ENCODE results near the gene CFAP100.

CFAP100 gene

DNA sequence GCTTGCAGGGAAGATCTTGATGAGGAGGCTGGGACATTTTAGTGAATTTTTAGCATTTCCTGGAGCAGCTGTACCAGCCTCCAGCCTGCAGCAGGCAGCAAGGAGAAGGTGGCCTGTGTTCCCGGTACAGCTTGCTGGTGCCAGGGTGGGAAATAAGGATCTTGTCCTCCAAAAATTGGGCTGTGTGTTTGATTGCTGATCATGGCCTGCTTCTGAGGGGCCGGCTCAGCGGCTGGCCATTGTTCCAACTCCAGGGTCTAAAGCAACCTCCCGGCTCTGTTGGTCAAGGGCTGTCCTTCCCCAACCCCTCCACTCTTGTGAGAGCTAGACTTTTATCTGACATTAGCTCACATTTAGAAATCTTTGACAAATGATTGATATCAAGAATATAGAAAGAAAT lies 5.0 kb downstream of the CFAP100 start:
- no peak for DNase-seq (ENCODE audit: low read depth, low spot score)

DNA sequence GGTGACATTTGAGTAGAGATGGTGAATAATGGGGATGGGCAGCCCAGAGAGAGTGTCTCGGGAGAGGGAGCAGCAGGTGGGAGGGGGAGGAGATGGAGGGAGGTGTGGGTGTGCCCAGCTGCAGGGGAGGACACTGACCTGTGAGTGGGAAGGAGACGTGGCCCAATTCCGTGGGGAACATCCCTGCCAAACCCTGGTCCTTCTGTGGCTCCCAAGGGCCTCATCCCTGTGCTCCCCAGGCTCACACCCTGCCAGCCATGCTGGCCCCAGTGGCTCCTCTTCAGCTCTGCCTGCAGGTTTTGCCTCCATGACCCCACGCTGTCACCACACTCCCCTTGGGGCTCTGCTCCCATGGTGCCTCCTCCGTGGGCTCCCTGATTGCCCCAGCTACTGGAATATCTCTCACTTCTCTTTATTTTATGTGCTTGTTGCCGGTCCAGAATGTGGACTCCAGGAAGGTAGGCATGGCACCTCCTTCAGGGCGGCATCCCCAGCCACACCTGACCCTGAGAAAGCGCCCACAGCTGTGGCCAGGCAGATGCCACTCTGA lies 7.0 kb downstream of the CFAP100 start:
- no peak for DNase-seq (ENCODE audit: low read depth, low spot score)

DNA sequence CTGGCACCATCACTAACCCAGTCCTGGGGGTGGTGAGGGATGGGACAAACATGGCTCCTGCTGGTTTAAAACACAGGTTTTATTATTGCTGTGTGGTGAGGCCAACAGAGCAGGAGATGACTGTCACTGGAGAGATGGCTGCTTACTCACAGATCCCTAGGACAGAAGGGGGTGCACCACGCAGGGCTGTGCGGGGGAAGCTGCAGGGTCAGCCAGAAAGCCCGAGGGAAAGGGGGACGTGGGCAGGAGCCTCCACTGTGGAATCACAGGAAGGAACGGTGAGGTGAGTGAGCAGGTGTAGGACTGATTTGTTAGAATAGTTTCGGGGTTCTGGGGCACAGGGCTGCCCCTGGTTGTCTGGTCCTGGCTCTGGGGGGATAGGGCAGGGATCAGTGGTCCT lies 7.5 kb downstream of the CFAP100 start:
- no peak for DNase-seq (ENCODE audit: low read depth, low spot score)

DNA sequence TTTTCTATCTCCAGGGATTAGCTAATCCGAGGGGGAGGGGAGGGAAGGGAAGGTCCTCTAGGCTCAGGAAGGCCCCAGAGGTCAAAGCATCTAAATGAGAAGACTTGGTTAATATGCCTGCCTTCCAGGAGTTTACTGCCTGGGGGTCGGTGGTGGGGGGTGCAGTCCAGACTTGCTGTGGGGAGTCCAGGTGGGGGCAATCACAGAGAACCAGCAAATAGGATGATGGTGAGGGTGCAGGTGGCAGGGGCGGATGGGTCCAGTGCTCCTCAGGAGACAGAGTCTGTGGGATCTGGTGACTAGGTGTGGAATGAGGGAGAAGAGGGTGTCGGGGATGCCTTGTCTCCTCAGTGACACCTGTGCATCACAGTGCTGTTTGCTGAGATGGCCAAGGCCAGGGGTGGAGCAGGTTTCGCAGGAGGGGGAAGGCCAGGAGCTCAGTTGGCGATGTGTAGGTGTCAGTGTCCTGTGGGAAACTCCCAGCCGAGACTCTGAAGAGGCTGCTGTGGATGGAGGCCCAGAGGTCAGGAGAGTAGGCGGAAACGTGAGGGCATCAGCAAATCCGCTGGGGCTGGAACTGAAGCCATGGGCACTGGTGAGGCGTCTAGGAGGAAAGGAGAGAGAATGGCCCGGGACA lies 8.1 kb downstream of the CFAP100 start:
- no peak for DNase-seq (ENCODE audit: low read depth, low spot score)

DNA sequence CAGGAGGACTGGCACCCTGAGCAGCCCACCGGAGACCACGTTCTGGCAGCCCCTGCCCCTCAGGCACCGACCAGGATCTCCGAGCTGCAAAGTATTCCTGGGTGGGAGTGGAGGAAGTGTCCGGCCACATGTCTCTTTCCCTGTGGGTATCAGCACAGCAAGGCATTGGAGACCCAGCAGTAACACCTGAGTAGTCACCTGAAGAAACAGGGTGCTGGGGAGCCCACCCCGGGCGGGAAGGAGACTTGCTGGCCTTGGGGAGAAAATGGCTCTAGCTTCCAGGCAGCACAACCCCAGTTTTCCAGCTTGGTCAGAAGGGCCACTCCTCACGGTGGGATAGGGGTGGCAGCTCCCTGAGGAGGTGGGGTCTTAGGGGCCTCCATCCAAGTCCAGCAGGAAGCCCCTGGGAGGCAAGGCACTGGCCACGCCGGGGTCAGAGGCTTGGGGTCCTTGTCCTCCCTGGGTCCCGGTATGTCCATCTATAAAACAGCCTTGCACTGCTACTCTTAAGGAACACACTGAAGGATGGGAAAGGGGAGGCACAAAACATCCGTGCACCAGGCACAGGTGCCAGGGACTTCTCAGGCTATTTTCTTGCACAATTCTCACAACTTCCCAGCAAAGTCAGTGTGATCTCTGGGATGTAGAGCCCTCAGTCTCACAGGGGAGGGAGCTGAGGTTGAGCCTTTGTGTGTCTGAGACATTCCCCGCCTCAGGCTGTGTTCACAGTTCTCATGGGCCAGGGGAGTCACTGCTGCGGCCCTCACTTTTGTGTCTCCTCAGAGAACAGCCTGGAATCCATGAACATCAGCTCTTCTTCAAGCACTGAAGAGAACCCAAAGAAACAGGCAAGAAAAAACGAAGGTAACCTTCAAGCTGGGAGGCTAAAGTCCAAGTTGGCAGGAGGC lies 11.9 kb downstream of the CFAP100 start:
- no peak for DNase-seq (ENCODE audit: low read depth, low spot score)

DNA sequence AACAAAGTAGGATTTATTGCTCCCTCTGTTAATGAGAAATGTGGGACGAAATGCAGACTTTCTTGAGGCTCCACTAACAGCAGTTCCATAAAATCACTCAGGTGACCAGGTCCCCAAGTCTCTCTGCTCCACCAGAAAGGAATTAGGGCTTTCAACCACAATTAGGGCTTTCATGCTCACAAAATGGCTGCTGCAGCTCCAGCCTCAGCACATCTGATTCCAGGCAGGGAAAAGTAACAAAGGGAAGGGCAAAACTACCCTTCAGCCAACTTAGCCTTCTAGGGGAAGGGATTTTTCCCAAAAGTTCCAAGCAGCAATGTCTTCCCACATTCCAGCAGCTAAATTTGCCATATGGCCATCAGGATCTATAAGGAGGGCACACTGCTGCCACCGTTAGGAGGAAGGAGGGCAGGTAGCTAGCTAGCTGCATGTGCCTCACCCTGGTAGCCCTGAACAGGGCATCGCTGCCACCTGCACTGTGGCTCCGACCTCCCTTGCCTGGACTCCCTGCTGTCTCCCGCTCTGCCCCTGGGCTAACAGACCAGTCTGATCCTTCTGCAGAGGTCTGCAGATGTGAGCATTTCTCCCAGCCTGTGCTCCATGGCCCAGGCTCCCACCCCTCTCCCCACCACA lies 12.8 kb downstream of the CFAP100 start:
- DNase-seq (ENCODE audit: low read depth, low spot score), result no peak

DNA sequence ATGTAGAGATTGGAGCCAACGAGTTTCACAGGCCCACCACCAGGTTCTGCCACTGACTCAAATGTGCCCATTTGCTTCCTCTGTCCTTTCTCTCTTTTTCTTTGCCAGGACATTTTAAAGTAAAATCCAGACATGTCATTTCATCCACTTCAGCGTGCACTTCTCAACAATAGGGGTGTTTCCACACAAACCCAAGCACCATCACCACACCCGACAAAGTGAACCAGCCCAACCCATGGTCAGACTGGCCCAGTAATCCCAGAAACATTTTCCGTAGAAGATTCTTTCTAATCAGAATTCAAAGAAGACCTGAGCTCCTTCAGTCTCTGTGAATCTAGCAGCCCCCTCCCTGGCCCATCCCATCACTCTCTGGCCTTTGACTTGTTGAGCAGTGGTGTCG lies 13.4 kb downstream of the CFAP100 start:
- no peak for DNase-seq (ENCODE audit: low read depth, low spot score)

DNA sequence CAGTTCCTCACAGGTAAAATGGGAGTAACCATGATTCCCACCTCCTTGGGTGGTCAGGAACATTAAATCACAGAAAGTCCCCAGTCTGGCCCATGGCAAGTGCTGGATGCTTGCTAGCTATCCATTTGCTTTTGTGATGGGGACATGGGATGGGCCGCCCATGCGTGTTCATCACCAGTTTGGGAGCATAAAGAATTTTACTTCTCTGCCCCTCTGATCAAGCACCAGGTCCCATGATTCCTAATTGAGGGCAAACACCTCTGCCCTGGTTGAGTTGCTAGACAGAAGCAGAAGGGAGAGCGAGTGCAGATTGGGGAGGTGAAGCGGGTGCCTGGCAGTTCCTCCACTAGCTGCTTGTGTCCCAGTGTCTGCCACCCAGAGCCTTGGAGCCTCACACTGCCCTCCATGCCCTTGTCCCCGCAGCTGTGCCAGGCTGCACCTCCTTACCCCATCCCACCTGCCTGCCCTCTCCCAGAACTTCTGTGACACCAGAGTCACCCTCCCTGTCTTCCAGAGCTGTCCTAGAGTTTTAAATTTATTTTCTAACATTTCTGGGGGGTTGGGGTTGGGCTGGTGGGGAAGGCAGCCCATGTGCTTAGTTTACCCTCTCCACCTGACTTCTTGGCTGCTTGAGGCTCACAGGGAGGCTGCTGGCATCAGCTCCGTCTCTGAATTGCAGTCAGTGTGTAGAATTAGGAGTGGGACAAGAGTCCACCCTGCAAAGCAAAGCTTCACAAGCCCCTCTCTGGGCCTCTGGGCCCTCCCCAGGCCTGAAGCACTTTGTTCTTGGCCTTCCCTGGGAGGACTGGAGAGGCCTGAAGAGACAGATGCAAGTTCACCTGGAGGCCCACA lies 18.4 kb downstream of the CFAP100 start:
- DNase-seq (ENCODE audit: low read depth, low spot score), result no peak

DNA sequence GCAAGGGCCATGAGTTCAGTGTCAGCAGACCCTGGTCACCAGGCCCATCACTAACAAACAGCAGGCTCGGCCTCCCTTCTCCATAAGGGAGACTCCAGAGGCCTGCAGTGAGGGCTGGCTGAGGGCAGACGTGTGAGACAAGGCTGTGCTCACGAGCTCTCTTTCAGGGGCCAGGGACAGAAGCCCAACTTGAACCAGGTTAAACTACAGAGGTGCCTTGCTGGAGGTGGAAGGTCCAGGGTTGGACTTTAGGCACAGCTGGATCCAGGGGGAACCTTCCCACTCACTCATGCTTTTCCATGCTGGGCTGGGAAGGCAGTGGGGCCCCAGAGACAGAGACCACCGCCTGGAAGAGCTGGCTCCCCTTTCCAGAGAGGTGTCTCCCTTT lies 19.0 kb downstream of the CFAP100 start:
- DNase-seq (ENCODE audit: low read depth, low spot score), result no peak

DNA sequence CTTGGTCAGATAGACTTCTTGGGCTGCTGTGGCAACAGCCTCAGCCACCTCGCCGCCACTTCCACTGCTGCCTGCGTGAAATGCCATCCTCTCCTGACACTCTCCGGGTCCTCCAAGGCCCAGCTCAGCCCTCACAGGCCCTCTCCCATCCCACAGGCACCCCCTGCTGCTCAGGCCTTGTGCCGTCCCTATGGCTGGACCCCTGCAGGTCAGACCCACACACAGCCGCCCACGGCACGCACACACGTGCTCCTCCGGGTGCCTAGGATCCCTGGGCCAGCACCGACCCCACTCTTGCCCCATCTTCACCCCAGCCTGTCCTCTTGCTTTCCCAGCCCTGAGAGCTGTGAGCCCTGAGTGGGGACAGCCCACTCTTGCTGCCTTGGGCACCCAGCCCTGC lies 19.7 kb downstream of the CFAP100 start:
- no peak for DNase-seq (ENCODE audit: low read depth, low spot score)

DNA sequence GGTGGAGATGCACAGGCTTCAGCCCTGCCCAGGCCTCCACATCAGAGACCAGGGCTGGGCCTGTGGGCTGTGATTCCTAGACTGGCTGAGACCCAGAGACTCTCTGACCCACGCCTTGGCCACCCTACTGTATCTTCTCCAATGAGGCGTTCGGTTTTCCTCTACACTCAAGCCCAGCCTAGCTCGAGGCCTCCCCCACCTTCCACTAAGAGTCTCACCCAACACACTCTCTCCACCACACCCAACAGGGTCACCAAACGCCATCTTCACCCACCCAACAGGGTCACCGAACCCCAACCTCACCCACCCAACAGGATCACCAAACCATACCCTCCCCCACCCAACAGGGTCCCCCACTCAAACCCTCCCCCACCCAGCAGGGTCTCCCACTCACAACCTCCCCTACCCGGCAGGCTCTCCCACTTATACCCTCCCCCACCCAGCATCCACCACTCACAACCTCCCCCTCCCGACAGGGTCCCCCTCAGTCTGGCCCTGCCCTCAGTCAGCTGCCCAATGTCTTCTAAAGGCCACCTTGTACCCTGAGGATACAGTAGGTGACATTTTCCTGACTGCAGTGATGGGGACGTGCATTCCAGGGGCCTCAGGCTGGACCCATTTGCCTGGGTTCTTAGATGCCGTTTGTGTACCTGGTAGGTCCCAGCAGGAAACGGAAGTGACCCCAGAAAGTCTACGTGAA lies 20.4 kb downstream of the CFAP100 start:
- DNase-seq (ENCODE audit: low read depth, low spot score), result no peak

DNA sequence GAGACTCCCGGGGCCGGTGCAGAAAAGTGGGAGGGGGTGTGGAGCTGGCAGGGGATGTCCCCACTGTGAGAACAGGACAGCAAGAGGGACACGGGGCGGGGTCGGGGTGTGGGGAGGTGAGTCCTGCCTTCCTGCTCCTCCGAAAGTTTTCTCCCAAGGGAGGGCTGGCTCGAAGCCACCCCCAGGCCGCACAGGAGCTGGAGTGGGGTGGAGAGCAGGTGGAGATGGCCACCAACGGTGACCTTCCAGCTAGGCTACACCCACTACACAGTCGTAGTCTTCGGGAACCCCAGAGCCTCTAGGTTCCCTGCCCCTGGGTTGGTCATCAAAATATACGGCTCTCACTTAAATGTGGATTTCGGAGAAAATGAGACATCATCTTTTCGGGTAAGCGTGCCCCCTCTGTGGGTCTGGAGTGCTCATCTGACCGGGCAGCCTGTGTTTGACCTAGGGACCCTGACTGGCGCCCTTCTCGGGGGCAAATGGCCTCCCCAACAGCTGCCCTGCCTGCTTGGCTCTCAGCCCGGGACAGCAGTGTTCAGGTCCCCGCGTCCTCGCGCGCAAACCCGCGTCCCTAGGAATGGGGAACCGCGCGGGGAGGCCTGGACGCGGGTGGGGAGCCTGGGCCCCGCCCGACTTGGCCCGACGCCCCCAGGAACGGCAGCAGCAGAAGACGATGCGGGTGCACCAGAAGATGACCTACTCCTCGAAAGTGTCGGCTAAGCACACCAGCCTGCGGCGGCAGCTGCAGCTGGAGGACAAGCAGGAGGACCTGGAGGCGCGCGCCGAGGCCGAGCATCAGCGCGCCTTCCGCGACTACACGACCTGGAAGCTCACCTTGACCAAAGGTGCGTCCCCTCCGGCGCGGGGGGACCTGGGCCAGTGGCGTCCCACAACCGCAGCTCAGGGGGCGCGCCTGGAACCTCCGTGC lies 21.2 kb downstream of the CFAP100 start:
- no peak for DNase-seq (ENCODE audit: low read depth, low spot score)

DNA sequence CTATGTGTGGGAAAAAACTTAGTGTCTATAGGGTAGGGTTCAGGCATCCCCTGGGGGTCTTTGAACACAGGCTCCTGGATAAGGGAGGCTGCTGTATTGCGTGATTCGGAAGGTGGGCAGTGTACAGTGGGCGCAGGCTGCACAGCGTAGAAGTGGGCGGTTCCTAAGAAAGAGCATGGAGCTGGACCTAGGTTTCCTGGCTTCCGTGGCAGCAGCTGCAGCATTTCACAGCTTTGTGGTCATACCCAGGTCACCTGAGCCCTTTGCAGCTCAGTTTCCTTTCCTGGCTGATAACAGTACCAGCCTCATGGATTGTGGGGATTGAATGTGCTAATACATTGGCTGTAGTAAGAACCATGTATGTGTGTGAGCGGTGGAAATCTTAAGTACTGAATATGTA lies 22.2 kb downstream of the CFAP100 start:
- DNase-seq (ENCODE audit: low read depth, low spot score), result no peak

DNA sequence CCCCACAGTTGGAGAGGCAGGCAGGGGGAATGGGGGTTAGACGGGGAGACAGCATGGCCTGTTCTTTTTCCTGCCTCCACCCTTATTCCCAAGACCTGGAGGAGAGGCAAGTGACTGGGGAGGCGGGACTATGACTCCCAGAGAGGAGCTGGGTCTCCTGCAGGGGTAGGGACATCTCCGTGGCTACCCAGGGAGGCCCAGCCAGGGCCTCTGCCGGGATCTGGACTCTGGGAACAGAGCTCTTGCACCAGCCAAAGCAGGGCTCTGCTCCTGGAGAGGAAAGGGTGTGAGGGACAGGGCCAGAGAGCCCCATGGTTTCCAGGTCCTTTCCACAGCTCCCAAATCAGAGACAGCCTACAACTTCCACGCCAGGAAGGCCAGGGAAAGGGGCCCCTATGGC lies 22.8 kb downstream of the CFAP100 start:
- DNase-seq (ENCODE audit: low read depth, low spot score), result no peak

DNA sequence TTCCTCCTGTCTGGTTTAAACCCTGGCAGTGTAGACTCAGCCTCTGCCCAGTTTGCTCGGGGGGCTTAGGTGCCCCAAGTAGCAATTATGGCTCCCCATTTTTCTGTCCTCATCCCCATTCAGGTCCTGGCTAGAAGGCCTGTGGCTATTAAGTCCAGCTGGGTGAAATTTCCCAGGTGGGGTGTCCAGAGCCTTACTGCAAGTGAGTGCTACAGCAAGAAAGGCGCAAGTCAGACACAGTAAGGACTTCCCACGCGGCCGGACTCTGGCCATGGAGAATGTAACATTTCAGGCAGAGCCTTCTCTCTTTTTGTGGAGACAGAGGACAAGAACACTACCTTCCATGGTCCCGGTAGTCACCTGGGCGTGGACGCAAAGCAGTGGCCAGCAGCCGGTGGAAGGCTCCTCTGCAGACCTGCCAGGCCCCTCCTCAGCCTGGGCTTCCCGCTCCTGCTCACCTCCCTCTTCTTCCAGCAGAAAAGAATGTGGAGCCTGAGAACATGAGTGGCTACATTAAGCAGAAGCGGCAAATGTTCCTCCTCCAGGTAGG lies 23.3 kb downstream of the CFAP100 start:
- DNase-seq (ENCODE audit: low read depth, low spot score), result no peak

DNA sequence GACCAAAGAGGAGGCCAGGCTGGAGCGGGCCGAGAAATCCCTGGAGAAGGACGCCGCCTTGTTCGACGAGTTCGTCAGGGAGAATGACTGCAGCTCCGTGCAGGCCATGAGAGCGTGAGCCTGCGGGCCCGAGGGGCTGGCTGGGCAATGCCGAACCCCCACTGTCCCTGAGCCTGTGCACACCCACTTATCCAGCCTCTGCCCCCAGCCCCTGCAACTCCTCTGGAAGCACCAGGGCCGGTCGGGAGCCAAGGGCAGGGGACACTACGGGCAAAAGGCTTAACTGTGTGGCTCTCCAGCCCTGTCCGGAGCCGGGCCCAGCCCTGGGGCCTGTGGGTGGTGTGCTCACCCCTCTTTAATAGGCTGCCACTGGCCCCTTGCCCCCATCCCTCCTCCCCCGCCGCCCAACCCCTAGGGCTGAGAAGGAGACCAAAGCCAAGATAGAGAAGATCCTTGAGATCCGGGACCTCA lies 24.0 kb downstream of the CFAP100 start:
- DNase-seq (ENCODE audit: low read depth, low spot score), result no peak

DNA sequence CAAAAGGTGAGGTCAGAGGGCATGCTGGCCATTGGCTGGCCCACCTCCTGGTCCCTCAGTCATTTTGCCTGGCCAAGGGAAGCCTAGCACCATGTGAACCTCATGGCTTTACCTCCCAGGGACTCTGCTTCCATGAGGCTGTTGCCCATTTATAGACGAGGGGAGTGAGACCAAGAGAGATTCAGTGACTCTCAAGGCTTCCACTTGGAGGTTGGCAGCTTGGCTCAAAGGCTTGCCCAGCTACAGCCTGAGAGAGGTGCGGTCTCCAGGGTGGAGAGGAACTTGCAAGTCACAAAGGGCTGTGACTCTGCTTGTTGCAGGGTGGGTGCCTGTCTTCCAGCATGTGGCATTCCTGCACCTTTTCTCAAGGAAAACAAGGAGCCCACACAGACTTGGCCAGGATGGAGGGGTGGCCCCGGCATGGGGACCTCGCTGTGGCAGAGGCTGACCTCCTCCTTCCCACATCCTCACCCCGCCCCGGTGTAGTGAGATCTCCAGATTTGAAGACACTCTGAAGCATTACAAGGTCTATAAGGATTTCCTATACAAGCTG lies 24.5 kb downstream of the CFAP100 start:
- DNase-seq (ENCODE audit: low read depth, low spot score), result no peak

DNA sequence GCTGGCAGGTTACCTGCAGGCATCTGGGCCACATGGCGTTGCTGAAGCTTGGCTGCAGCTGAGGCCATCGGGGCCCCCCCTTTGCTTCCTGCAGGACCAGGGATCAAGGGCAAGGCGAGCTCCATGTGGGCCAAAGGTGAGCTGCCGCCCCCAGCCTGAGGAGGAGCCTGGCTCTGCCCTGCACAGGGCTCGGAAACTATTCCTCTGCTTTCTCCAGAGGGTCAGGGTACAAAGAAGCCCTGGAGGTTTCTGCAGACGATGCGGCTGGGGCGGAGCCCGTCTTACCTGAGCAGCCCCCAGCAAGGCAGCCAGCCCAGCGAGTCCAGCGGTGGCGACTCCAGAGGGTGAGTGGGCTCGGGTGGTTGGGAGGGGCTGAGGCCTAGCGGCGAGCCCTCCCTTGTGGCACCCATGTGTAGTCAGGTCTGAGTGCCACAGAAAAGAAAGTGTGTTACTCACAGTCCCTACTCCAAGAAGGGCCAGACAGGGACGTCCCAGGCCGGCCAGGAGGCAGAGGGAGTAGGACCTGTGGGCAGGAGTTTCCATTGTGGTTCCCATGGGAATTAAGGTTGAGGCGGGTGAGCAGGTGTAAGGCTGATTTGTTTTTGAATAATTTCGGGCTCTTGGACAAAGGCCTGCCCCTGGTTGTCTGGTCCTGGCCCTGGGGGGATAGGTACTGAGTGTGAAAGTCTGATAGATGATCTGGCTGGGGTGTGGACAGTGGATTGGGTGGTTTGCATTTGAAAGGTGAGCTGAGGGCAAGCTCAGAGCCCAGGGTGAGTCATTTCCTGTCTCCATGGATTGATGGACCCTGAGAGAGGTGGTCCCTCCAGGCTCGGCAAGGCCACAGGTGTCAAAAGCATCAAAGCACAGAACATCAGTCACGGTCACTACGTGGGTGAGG lies 25.4 kb downstream of the CFAP100 start:
- no peak for DNase-seq (ENCODE audit: low read depth, low spot score)
